NCI-H226 (cell line): ENCODE measurements around the gene LMOD2.
A peak's percentile ranks its signal among the peaks of the same experiment; 100 is the strongest.
"Not testable (repeated sequence)": the region's sequence is repeated elsewhere in the genome, so short reads cannot be mapped to it uniquely, and the experiment has no call there.

Source experiments
- DNase-seq: peaks from one replicate; pipeline ENCODE4 v3.0.0-alpha.2; 2015

Gene LMOD2

GRCh38 chr7:123655614-123656013 lies at the start of gene LMOD2:
TSS of gene LMOD2 (plus strand) at chr7:123655866. CDS start at chr7:123655964, 98 bp downstream.
- no peak for DNase-seq

GRCh38 chr7:123607423-123607975 lies 48.2 kb upstream of the LMOD2 start:
- no peak for DNase-seq

GRCh38 chr7:123608991-123609882 lies 46.4 kb upstream of the LMOD2 start:
- DNase-seq, result no peak

- DNase-seq, result no peak
Observed at GRCh38 chr7:123609883-123610239, 45.8 kb upstream of the LMOD2 start.

GRCh38 chr7:123612024-123612423 lies 43.6 kb upstream of the LMOD2 start:
- DNase-seq, result no peak

- peak; percentile 40 for DNase-seq
Observed at GRCh38 chr7:123615344-123615743, 40.3 kb upstream of the LMOD2 start.

GRCh38 chr7:123616223-123616622 lies 39.4 kb upstream of the LMOD2 start:
- no peak for DNase-seq

- DNase-seq, result no peak
Observed at GRCh38 chr7:123621707-123622106, 34.0 kb upstream of the LMOD2 start.

GRCh38 chr7:123622660-123623386 lies 32.8 kb upstream of the LMOD2 start:
- no peak for DNase-seq

- no peak for DNase-seq
Observed at GRCh38 chr7:123624527-123625183, 31.0 kb upstream of the LMOD2 start.

- DNase-seq, result no peak
Observed at GRCh38 chr7:123625254-123625653, 30.4 kb upstream of the LMOD2 start.

- no peak for DNase-seq
Observed at GRCh38 chr7:123627851-123628250, 27.8 kb upstream of the LMOD2 start.

GRCh38 chr7:123628829-123629228 lies 26.8 kb upstream of the LMOD2 start:
- no peak for DNase-seq

- no peak for DNase-seq
Observed at GRCh38 chr7:123629281-123629680, 26.4 kb upstream of the LMOD2 start.

GRCh38 chr7:123632808-123633207 lies 22.9 kb upstream of the LMOD2 start:
- no peak for DNase-seq

GRCh38 chr7:123633553-123633952 lies 22.1 kb upstream of the LMOD2 start:
- peak; percentile 63 for DNase-seq

- DNase-seq, result not testable (repeated sequence)
Observed at GRCh38 chr7:123634011-123634573, 21.6 kb upstream of the LMOD2 start.

GRCh38 chr7:123635551-123636359 lies 19.9 kb upstream of the LMOD2 start:
- peak; percentile 16 for DNase-seq

GRCh38 chr7:123637203-123637602 lies 18.5 kb upstream of the LMOD2 start:
- DNase-seq, result no peak

GRCh38 chr7:123637878-123638277 lies 17.8 kb upstream of the LMOD2 start:
- DNase-seq, result no peak

GRCh38 chr7:123639631-123640030 lies 16.0 kb upstream of the LMOD2 start:
- DNase-seq, result no peak

GRCh38 chr7:123640583-123640982 lies 15.1 kb upstream of the LMOD2 start:
- no peak for DNase-seq
